Measurements from ENCODE around the gene ANO1. TPM values are rescaled to one million over a fixed set of nuclear protein-coding genes. Genes with fewer than 3 reads are reported as not detected.
"Not testable (repeated sequence)": the region's sequence is repeated elsewhere in the genome, so short reads cannot be mapped to it uniquely, and the experiment has no call there.

The ANO1 gene
- total RNA-seq, 1 donor from 2014 or later = not detected

GRCh38 chr11:70206226-70206981 lies 128.3 kb downstream of the ANO1 start:
- no peak for DNase-seq (ENCODE audit: low read depth)

- DNase-seq (ENCODE audit: low read depth) = no peak
These were observed 128.9 kb downstream of the ANO1 start for GRCh38 chr11:70206982-70207376.

GRCh38 chr11:70207531-70208131 lies 129.5 kb downstream of the ANO1 start:
- no peak for DNase-seq (ENCODE audit: low read depth)

GRCh38 chr11:70209391-70209912 lies 131.3 kb downstream of the ANO1 start:
- DNase-seq (ENCODE audit: low read depth) = no peak

GRCh38 chr11:70210051-70210501 lies 132.0 kb downstream of the ANO1 start:
- DNase-seq (ENCODE audit: low read depth) = peak; percentile 31

- DNase-seq (ENCODE audit: low read depth) = no peak
These were observed 132.4 kb downstream of the ANO1 start for GRCh38 chr11:70210530-70210929.

- DNase-seq (ENCODE audit: low read depth) = no peak
These were observed 134.2 kb downstream of the ANO1 start for GRCh38 chr11:70212227-70212811.

- not testable (repeated sequence) for DNase-seq (ENCODE audit: low read depth)
These were observed 139.3 kb downstream of the ANO1 start for GRCh38 chr11:70217388-70217787.

GRCh38 chr11:70218076-70218475 lies 140.0 kb downstream of the ANO1 start:
- DNase-seq (ENCODE audit: low read depth) = not testable (repeated sequence)

GRCh38 chr11:70220136-70220535 lies 142.0 kb downstream of the ANO1 start:
- no peak for DNase-seq (ENCODE audit: low read depth)

GRCh38 chr11:70220920-70221319 lies 142.8 kb downstream of the ANO1 start:
- no peak for DNase-seq (ENCODE audit: low read depth)

GRCh38 chr11:70225681-70226177 lies 147.6 kb downstream of the ANO1 start:
- DNase-seq (ENCODE audit: low read depth) = no peak

- DNase-seq (ENCODE audit: low read depth) = peak; percentile 16
These were observed 148.1 kb downstream of the ANO1 start for GRCh38 chr11:70226183-70226582.

GRCh38 chr11:70226967-70227366 lies 148.8 kb downstream of the ANO1 start:
- no peak for DNase-seq (ENCODE audit: low read depth)

- DNase-seq (ENCODE audit: low read depth) = no peak
These were observed 151.6 kb downstream of the ANO1 start for GRCh38 chr11:70229737-70230136.

GRCh38 chr11:70230151-70230839 lies 152.2 kb downstream of the ANO1 start:
- DNase-seq (ENCODE audit: low read depth) = no peak

GRCh38 chr11:70230840-70231710 lies 153.0 kb downstream of the ANO1 start:
- no peak for DNase-seq (ENCODE audit: low read depth)

GRCh38 chr11:70233034-70233433 lies 154.9 kb downstream of the ANO1 start:
- no peak for DNase-seq (ENCODE audit: low read depth)

GRCh38 chr11:70233511-70233934 lies 155.4 kb downstream of the ANO1 start:
- DNase-seq (ENCODE audit: low read depth) = no peak

- no peak for DNase-seq (ENCODE audit: low read depth)
These were observed 155.8 kb downstream of the ANO1 start for GRCh38 chr11:70233962-70234361.

Data from myocyte (in vitro differentiated cells).